ENCODE measurements around the gene ZNF320.
"Not testable (repeated sequence)": the region's sequence is repeated elsewhere in the genome, so short reads cannot be mapped to it uniquely, and the experiment has no call there.

ZNF320 gene

GRCh38 chr19:52897138-52897935, at the start of gene ZNF320:
ZNF320 (minus strand) TSS chr19:52897635; CDS start chr19:52890255, 7,380 bp downstream.
- H3K4me3 ChIP-seq (ENCODE audit: low read depth, low read length): peak within 1 kb of the TSS; percentile 55

GRCh38 chr19:52946322-52947310, 49.2 kb upstream of the ZNF320 start:
- H3K4me3 ChIP-seq (ENCODE audit: low read depth, low read length): no peak overlapping the region
- no peak for DNase-seq (ENCODE audit: low read depth)
- TF ChIP-seq, protein P1, sequence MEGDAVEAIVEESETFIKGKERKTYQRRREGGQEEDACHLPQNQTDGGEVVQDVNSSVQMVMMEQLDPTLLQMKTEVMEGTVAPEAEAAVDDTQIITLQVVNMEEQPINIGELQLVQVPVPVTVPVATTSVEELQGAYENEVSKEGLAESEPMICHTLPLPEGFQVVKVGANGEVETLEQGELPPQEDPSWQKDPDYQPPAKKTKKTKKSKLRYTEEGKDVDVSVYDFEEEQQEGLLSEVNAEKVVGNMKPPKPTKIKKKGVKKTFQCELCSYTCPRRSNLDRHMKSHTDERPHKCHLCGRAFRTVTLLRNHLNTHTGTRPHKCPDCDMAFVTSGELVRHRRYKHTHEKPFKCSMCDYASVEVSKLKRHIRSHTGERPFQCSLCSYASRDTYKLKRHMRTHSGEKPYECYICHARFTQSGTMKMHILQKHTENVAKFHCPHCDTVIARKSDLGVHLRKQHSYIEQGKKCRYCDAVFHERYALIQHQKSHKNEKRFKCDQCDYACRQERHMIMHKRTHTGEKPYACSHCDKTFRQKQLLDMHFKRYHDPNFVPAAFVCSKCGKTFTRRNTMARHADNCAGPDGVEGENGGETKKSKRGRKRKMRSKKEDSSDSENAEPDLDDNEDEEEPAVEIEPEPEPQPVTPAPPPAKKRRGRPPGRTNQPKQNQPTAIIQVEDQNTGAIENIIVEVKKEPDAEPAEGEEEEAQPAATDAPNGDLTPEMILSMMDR (IDR thresholded peaks at IDR 0.05; ENCODE audit: insufficient read depth, low read depth, low read length, missing control alignments): no peak

More at GRCh38 chr19:52897138-52897935, at the start of gene ZNF320:
- DNase-seq (ENCODE audit: low read depth): peak; percentile 91
- TF ChIP-seq, protein P1 (IDR thresholded peaks at IDR 0.05; ENCODE audit: insufficient read depth, low read depth, low read length, missing control alignments): no peak

- TF ChIP-seq, protein P1 (IDR thresholded peaks at IDR 0.05; ENCODE audit: insufficient read depth, low read depth, low read length, missing control alignments): no peak
- DNase-seq (ENCODE audit: low read depth): no peak
- no peak overlapping the region for H3K4me3 ChIP-seq (ENCODE audit: low read depth, low read length)
Observed at GRCh38 chr19:52945652-52946321, 48.4 kb upstream of the ZNF320 start.

- not testable (repeated sequence) for H3K4me3 ChIP-seq (ENCODE audit: low read depth, low read length); DNase-seq (ENCODE audit: low read depth)
Observed at GRCh38 chr19:52944703-52945493, 47.5 kb upstream of the ZNF320 start.

DNA sequence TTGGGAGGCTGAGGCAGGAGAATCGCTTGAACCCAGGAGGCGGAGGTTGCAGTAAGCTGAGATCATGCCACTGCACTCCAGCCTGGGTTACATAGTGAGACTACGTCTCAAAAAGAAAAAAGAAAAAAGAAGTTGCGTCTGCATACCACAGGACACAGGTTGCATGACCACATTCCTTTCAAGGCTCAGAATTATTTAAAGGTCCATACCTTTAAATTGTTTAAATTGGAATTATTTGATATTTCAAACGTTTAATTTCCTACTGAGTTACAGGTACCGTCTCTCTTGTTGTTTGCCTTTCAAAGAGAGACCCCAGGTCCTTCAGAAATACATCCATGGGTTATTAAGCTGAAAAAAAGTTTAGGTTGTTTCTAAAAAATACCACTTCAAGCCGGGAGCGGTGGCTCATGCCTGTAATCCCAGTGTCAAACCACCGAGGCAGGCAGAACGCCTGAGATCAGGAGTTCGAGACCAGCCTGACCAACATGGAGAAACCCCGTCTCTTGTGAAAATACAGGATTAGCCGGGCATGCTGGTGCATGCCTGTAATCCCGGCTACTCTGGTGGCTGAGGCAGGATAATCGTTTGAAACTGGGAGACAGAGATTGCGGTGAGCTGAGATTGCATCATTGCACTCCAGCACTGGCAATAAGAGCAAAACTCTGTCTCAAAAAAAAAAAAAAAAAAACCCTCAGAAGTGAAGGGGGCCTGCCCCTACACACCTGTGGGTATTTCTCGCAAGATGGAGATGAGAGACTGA, 46.6 kb upstream of the ZNF320 start:
- no peak overlapping the region for H3K4me3 ChIP-seq (ENCODE audit: low read depth, low read length)
- no peak for DNase-seq (ENCODE audit: low read depth)
- TF ChIP-seq, protein P1 (IDR thresholded peaks at IDR 0.05; ENCODE audit: insufficient read depth, low read depth, low read length, missing control alignments): no peak

DNA sequence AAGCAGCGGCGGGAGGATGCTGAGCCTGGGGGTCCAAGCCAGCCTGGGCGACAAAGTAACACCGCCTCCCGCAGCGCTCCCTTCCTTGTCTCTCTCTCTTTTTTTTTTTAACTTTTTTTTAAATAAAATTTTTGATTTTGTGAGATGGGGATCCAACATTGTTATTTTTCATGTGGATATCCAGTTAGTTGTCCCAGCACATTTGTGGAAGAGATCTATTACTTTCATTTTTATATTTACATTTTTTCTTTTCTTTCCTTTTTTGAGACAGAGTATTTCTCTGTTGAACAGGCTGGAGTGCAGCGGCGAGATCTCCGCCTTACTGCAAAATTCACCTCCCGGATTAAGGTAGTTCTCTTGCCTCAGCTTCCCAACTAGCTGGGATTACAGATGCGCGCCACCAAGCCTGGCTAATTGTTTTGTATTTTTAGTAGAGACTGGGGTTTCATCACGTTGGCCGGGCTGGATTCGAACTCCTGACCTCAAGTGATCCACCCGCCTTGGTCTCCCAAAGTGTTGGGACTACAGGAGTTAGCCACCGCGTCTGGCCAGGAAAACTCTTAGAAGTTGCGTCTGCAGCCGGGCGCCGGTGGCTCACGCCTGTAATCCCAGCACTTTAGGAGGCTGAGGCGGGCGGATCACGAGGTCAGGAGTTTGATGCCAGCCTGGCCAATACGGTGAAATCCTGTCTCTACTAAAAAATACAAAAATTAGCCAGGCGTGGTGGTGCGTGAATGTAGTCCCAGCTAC, 45.9 kb upstream of the ZNF320 start:
- TF ChIP-seq, protein P1 (IDR thresholded peaks at IDR 0.05; ENCODE audit: insufficient read depth, low read depth, low read length, missing control alignments): no peak
- no peak for DNase-seq (ENCODE audit: low read depth)
- H3K4me3 ChIP-seq (ENCODE audit: low read depth, low read length): peak overlapping the region; percentile 77

All from GM12865 (cell line).